HG03378 (cell line): Measurements from ENCODE around the gene MAX.

ENCODE experiments used
- ATAC-seq: cut with Tn5 transposase; IDR thresholded peaks from one replicate; pipeline ENCODE4 v1.9.1; 2021; ENCODE audit warnings: mild to moderate bottlenecking, moderate library complexity; ENCODE audit not compliant: unreplicated experiment

The MAX gene

GRCh38 chr14:65074449-65075150 is 27.7 kb downstream of the MAX start:
- no peak for ATAC-seq

DNA sequence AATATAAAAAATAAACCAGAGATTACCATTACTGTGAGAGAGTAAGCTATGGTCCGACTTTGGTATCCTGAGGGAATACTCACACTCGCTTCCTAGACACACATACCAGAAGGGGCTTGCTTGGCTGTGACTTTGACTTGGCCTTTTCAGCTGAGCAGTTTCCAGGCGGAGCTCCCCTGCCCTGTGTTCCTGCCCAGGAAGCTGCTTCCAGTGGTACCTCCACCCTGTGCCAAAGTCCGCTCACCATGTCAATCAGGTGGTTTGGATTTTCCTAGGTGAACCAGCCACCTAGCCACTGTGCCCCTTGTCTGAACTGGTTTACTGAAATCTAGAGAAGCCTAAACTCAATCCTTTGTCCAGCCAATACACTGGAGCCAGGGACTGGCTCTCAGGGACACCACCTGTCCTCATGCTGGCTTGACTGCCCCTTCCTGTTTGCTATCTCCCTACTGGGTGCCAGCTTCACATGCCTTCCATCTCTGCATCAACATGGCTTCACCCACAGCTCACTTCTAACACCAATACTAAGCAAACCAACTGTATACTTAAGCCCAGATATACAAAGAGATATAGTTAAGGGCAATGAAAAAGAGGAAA is 28.6 kb downstream of the MAX start:
- ATAC-seq, result no peak

- no peak for ATAC-seq
These were observed 29.4 kb downstream of the MAX start for GRCh38 chr14:65072937-65073336.

GRCh38 chr14:65072256-65072655 is 30.1 kb downstream of the MAX start:
- no peak for ATAC-seq

- no peak for ATAC-seq
These were observed 30.8 kb downstream of the MAX start for GRCh38 chr14:65071544-65071943.

DNA sequence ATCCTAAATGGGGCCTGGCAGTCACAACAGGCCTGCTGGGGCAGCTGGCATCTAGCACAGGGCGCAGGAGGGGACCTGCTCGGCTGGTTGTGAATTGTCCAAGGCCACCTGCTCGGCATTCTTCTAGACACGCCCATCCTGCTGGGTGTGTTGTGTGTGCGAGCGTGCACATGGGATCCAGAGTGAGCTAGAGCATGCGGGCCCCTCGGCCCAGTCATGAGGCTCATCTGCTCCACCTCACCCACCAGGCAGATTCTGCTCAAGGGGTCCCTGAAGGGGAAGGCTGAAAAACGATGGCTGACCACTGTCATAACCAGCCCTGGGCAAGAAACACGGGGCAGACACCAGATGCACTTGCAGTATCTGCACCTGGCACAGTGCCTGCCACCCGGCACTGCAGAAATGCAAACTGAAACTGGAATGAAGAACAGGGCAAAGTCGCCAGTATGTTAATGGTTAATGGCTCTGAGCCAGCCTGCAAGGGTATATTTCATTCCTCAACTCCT is 31.8 kb downstream of the MAX start:
- no peak for ATAC-seq

DNA sequence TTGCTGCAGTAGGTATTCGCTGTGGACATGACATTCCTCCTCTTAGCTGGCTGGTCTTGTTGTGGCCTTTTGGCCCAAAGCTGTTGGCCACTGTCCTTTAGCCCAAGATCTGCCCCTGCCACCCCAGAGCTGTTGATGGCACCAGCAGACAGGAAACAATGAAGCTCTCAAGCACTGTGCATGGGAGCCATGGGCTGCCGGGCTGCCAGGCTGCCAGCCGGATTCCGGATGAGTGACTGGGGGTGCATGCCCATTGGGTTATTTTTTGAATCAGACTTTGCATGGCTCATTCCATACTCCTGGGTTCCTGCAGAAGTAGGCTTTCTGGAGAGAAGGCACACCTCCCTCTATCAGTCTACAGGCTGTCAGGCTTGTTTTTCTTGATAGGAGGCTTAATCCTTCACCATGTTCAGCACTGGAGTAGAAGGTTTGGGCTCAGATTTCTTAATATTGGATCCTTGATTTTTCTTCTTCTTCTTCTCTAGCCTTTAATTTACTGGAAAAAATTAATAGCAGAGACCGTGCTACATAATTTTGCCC is 32.4 kb downstream of the MAX start:
- ATAC-seq, result no peak

DNA sequence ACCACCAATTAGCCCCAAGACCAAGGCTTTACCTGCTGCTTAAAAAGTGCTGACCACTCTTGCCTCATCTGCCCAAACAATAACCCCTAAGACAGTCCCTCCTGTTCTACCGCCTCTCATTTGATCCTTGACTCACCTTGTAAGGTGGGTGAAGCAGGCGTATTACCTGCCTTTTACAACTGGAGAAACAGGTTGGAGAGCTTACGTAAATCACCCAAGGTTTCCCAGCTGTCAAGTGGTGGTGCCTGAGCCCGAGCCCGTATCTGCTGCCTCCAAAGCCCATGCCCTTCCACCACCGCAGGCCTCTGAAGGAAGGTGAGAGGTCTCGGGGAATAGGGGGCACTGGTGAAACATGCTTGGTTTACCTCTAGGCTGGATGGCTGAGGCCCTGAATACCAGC is 36.6 kb downstream of the MAX start:
- no peak for ATAC-seq

GRCh38 chr14:65062096-65063075 is 39.9 kb downstream of the MAX start:
- no peak for ATAC-seq

- ATAC-seq, result no peak
These were observed 44.6 kb downstream of the MAX start for GRCh38 chr14:65057695-65058094.

GRCh38 chr14:65054471-65055085 is 47.7 kb downstream of the MAX start:
- no peak for ATAC-seq

GRCh38 chr14:65053466-65053865 is 48.9 kb downstream of the MAX start:
- no peak for ATAC-seq

- no peak for ATAC-seq
These were observed 49.5 kb downstream of the MAX start for GRCh38 chr14:65052832-65053231.

DNA sequence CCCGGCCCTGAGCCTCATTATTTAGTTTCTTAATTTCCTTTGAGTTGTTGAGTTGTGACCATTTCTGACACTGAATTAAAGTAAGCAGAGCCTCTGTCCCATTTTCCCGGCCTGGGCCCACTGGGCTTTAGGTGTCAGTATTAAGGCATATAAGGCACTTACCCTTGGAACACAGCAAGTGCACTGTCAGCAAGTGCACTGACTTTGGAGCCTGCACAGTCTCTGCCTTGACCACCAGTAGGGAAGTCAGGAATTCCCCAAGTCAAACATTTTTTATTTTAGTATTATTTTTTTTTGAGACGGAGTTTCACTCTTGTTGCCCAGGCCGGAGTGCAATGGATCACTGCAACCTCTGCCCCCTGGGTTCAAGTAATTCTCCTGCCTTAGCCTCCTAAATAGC is 56.6 kb downstream of the MAX start:
- no peak for ATAC-seq

DNA sequence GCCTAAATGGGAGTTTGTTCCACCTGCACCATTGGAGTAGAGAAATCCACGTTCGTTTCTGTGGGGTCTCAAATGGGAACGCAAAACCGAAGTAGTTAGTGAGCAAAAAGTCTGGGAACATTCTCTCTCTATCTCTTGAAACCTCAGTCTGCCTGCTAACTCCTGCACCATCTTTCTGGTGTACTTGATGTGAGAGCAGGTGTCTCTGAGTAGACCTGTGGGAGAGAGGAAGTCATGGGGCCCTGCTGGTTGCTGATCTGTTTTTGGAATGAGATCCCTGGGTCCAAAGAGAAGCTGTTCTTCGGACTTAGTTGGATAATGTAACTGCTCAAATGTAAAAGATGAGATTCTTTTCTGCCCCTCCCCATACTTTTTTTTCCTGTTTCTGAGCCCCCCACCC is 57.3 kb downstream of the MAX start:
- ATAC-seq, result no peak

DNA sequence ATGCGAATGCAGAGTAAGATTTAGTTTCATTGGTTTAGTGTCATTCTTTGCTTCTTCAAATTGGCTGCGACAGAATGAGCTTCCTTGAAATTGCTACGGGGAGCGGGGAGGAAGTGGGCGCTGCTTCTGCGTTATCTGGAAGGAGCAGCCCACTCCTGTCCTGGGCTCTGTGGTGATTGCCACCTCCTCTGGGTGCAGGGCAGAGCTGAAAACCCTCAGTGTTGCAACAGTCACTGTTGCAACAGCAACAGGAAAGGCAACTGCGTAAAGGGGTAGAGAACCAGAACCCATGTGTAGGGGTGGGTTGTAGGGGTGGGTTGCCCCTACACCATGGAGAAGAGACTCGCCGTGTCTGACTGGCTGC is 57.7 kb downstream of the MAX start:
- ATAC-seq, result no peak

DNA sequence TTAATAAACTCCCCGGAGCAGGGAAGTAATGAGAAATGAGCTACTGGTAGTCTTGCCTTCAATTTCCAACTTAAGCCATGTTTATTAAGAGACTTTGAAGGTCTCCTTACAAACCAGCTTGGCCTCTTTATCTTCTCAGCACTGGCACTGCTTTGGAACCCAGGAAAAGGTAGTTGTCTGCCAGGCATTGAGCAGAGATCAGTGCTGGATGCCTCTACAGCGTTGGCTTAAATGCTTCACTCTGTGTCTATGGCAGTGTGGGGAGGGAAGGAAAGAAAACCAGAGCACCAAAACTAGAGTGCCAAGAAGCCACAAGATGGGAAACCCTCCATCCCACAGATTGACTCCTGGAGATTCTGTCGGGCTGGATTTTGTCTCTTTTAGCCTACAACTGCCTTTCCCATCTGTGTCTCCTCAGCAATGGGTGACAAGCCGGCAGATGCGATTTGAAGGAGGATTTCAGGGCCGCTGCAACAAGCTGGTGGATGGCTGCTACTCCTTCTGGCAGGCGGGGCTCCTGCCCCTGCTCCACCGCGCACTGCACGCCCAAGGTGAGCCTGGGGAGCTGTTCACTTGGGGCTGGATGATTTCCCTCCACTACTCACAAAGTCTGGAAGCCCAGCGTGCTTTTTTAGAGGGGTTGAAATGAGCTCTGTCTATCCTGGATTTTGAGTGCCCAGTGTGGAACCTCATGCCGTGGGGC is 58.3 kb downstream of the MAX start:
- ATAC-seq, result no peak

- ATAC-seq, result peak; percentile 59
These were observed 59.5 kb downstream of the MAX start for GRCh38 chr14:65042731-65043372.

DNA sequence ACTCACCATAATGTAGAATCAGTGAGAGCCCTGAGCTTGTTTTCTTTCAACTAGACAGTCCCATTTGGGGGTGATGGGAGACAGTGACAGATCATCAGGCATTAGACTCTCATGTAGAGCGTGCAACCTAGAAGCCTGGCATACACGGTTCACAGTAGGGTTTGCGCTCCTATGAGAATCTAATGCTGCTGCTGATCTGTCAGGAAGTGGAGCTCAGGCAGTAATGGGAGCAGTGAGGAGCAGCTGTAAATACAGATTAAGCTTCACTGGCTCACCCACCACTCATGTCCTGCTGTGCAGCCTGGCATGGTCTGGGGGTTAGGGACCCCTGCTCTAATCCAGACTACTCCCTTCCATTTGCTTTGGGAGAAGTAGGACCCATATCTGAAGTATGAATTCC is 60.0 kb downstream of the MAX start:
- no peak for ATAC-seq

DNA sequence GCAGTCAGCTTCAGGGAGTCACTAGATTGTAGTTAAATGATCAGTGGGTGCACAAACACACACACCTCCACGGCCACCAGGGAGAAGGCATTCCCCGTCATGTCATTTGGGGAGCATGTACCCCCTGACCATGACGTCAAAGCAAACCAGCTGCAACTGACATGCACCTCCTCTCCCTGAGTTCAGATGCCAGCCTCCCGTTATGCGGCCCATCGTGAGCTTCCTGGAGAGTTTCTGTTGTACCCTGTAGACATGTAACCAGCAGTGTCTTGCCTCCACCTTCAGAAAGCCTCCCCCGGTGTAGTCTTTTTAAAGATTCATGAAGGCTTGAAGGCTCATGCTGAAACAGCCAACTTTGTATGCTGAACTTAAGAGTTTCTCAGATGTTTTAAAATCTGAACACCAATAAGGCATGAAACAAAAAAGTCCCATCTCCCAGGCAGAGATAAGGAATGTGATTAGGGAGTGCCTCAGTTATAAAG is 60.8 kb downstream of the MAX start:
- no peak for ATAC-seq
